CD4-positive, alpha-beta memory T cell (primary cell): ENCODE results near the gene INAVA. TPM values are rescaled to one million over a fixed set of nuclear protein-coding genes. Genes with fewer than 3 reads are reported as not detected.

Source experiments
- CTCF ChIA-PET: fragments of 350-600 bp; sonication (Branson Sonifier 250); formaldehyde crosslinking; loops from one replicate; lab custom pipeline; 2021; ENCODE audit warnings: inconsistent platforms; ENCODE audit not compliant: partially characterized antibody; lab: Charles Lee
- POLR2A ChIA-PET: fragments of 350-600 bp; sonication (Branson Sonifier 250); formaldehyde crosslinking; loops from one replicate; lab custom pipeline; 2021; ENCODE audit not compliant: partially characterized antibody; lab: Charles Lee
- DNase-seq, 5 donors: peaks; one replicate each; pipeline versions ENCODE4 v3.0.0 to v3.0.0-alpha.2; 2020 to 2022; ENCODE audit warnings: mixed read lengths in 1 of 5
- H3K27ac ChIP-seq: one replicate; pipeline ENCODE4 v1.7.0; 2013; ENCODE audit warnings: low read depth, low read length
- H3K27me3 ChIP-seq: 2 replicates; pipeline ENCODE4 v1.7.0; 2013; ENCODE audit warnings: mild to moderate bottlenecking, low read length, moderate library complexity; ENCODE audit not compliant: insufficient read depth
- H3K36me3 ChIP-seq: 2 replicates; pipeline ENCODE4 v1.7.0; 2013; ENCODE audit warnings: mild to moderate bottlenecking, low read length, moderate library complexity; ENCODE audit not compliant: insufficient read depth
- H3K4me1 ChIP-seq: 2 replicates; pipeline ENCODE4 v1.7.0; 2013; ENCODE audit warnings: mild to moderate bottlenecking, low read length, moderate library complexity; ENCODE audit not compliant: insufficient read depth
- H3K4me3 ChIP-seq, 2 donors: one replicate each; pipeline ENCODE4 v1.7.0; 2013; ENCODE audit warnings: low read length in 2 of 2, mild to moderate bottlenecking in 1 of 2
- H3K9me3 ChIP-seq, 2 donors: one replicate each; pipeline ENCODE4 v1.7.0; 2013; ENCODE audit warnings: low read length in 2 of 2, control low read depth in 1 of 2; ENCODE audit not compliant: control insufficient read depth in 1 of 2
- H3K27ac Mint-ChIP-seq, 7 donors: one replicate each; pipeline ENCODE4 v1.8.0; 2020 to 2021; ENCODE audit warnings: mixed read lengths in 7 of 7, mild to moderate bottlenecking in 6 of 7, inconsistent platforms in 3 of 7, moderate library complexity in 3 of 7
- H3K27me3 Mint-ChIP-seq, 2 donors: one replicate each; pipeline ENCODE4 v1.8.0; 2020 to 2021; ENCODE audit warnings: mixed read lengths in 2 of 2
- H3K36me3 Mint-ChIP-seq, 2 donors: one replicate each; pipeline ENCODE4 v1.8.0; 2020 to 2021; ENCODE audit warnings: mixed read lengths in 2 of 2, inconsistent platforms in 1 of 2, mild to moderate bottlenecking in 1 of 2
- H3K4me1 Mint-ChIP-seq, 4 donors: one replicate each; pipeline ENCODE4 v1.8.0; 2020 to 2021; ENCODE audit warnings: mixed read lengths in 4 of 4, mild to moderate bottlenecking in 1 of 4
- H3K4me3 Mint-ChIP-seq, 8 donors: one replicate each; pipeline ENCODE4 v1.8.0; 2020 to 2021; ENCODE audit warnings: mixed read lengths in 8 of 8, mild to moderate bottlenecking in 7 of 8, moderate library complexity in 6 of 8, inconsistent platforms in 3 of 8
- H3K9me3 Mint-ChIP-seq, 8 donors: one replicate each; pipeline ENCODE4 v1.8.0; 2020 to 2021; ENCODE audit warnings: mixed read lengths in 8 of 8, mild to moderate bottlenecking in 5 of 8, inconsistent platforms in 3 of 8, moderate library complexity in 1 of 8
- intact Hi-C: fragments of 100-400 bp; cut with micrococcal nuclease; formaldehyde crosslinking; loops from one replicate; pipeline ENCODE4 v1.15.1; 2023
- polyA plus RNA-seq, 2 donors: library from polyadenylated mRNA; unstranded; fragments of 300-500 nt; fragmentation: Illumina TruSeq; gene quantifications; one replicate each; pipeline ENCODE4 v1.2.3, GENCODE V29; 2021
- total RNA-seq, 2 experiments: library from RNA; stranded (reverse); gene quantifications; one replicate each; pipeline ENCODE4 v1.2.3, GENCODE V29; 2021

Gene INAVA, protein sequence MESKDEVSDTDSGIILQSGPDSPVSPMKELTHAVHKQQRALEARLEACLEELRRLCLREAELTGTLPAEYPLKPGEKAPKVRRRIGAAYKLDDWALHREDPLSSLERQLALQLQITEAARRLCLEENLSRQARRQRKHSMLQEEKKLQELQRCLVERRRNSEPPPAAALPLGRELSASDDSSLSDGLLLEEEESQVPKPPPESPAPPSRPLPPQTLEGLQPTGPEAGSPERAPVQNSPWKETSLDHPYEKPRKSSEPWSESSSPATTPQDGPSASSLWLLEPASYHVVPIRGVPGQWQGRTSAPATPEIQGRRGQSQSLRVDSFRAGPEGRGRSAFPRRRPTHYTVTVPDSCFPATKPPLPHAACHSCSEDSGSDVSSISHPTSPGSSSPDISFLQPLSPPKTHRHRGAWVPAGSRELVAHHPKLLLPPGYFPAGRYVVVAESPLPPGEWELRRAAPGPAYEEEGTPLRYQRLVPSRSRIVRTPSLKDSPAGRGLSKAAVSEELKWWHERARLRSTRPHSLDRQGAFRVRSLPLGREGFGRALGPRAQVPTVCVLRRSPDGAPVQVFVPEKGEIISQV
- under 1 TPM; 0.20 to 0.28 TPM for total RNA-seq
- polyA plus RNA-seq = under 1 TPM in 1 of 2 donors, not detected in 1; 0.70 TPM

DNA sequence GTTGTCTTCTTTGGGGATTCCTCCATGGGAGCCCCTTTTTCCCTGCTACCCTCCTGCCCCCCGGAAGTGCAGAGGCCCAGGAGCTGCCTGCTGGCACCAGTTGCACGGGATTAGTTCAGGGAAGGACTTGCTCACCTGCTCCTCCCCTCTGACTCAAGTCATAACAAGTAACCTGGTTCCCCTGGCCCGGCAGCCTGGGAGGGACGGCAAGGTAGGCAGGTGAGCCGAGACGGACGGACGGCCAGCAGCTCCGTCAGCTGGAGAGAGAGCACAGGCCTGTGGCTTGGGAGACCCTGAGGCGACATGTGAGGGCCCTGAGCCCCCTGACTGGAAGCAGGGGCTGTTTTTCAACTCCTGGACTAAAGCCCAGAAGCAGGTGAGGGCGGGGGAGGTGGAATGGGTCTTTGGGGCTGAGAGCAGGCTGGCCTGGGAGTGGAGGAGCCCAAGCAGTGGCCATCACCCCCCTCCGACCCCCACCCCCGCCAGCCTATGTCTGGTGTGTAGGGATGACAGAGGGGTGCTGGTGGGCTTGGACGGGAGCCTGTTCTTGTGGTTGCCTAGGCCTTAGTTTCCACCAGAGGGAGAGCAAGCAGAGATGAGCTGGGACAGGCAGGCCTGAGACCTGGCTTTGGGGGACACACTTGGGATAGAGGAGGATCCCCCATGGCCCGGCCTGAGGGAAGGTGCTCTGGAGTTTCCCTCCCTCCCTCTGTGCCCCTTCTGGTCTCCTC lies at the start of gene INAVA:
Gene INAVA (plus strand): TSS at position 189 of the 731 bp plus-strand sequence. CDS start 3,501 bp downstream, outside the sequence.
- Histone ChIP-seq H3K27me3 (no peaks in the 10 kb centered on the region), H3K4me1 (peaks cover 22% of the 10 kb centered on the region), H3K9me3 (no peaks in the 10 kb centered on the region), H3K27ac (no peak within 1 kb of the TSS), H3K4me3 (no peak within 1 kb of the TSS), H3K36me3 (no peaks in the 10 kb centered on the region)
- H3K27me3 Mint-ChIP-seq = peaks cover 4 to 8% of the 10 kb centered on the region in 2 donors
- POLR2A ChIA-PET = no interaction called here
- peaks cover 4 to 23% (median 15%) of the 10 kb centered on the region in 4 donors for H3K4me1 Mint-ChIP-seq
- H3K4me3 Mint-ChIP-seq = no peak within 1 kb of the TSS
- H3K36me3 Mint-ChIP-seq = no peaks in the 10 kb centered on the region
- intact Hi-C loops = loop anchor here (10.0 kb wide), 1 partner anchor 70 kb away; no protein-coding TSS in a partner anchor
- no peak for DNase-seq
- H3K27ac Mint-ChIP-seq = no peak within 1 kb of the TSS
- H3K9me3 Mint-ChIP-seq = no peaks in the 10 kb centered on the region
- CTCF ChIA-PET = no interaction called here

DNA sequence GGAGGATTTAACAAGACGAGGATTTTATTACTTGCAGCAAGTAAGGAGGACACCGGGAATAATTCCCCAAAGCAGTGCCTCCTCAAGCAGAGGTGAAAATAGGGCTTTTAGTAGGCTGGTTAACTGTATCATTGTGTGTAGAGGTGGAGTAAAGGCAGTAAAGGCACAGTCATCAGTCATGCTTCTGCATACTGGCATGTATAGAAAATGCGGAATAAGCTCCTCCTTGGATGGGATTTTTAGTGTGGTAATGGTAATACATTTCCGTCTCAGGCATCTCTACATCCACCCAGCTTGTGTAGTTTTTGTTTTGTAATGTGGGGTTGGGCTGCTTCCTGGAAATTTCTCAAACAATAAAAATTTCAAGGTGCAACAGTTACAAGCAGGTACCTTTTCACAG lies 49.3 kb upstream of the INAVA start:
- ChIA-PET CTCF (no interaction called here), POLR2A (no interaction called here)
- no peak overlapping the region for H3K27ac ChIP-seq
- no peak overlapping the region for H3K4me3 ChIP-seq
- no peak overlapping the region for H3K4me3 Mint-ChIP-seq
- intact Hi-C loops = no loop called here
- no peaks in the 10 kb centered on the region for H3K9me3 ChIP-seq
- H3K36me3 ChIP-seq = no peaks in the 10 kb centered on the region
- H3K27ac Mint-ChIP-seq = no peak overlapping the region
- no peaks in the 10 kb centered on the region for H3K4me1 Mint-ChIP-seq
- H3K4me1 ChIP-seq = no peaks in the 10 kb centered on the region
- no peak for DNase-seq
- peaks cover 0 to 1% of the 10 kb centered on the region in 2 donors for H3K27me3 Mint-ChIP-seq
- H3K36me3 Mint-ChIP-seq = peaks cover 9 to 27% of the 10 kb centered on the region in 2 donors
- H3K9me3 Mint-ChIP-seq = no peaks in the 10 kb centered on the region
- H3K27me3 ChIP-seq = no peaks in the 10 kb centered on the region

DNA sequence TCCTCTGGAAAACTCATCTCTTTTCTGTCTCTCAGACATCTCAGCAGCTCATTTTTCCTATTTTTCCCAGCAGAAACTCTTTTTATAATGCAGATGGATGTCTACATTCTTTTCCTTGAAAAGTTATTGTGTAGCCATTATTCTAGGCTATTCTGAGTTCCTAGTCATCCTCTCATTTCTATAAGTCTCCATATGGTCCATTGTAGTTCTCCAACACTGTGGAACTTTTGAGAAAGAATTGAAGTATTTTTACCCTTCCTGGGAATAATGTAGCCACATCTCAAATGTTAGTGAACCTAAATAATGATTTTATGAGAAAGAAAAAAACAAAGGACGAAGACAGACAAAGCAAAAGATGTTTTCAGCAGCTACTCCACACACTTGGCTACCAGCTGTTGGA lies 48.3 kb upstream of the INAVA start:
- Mint-ChIP-seq H3K27ac (no peak overlapping the region), H3K36me3 (peaks cover 12 to 28% of the 10 kb centered on the region in 2 donors), H3K4me3 (no peak overlapping the region), H3K4me1 (no peaks in the 10 kb centered on the region), H3K27me3 (peaks cover 0 to 1% of the 10 kb centered on the region in 2 donors), H3K9me3 (no peaks in the 10 kb centered on the region)
- no peak overlapping the region for H3K4me3 ChIP-seq
- H3K36me3 ChIP-seq = no peaks in the 10 kb centered on the region
- ChIA-PET POLR2A (no interaction called here), CTCF (no interaction called here)
- no peaks in the 10 kb centered on the region for H3K27me3 ChIP-seq
- intact Hi-C loops = no loop called here
- no peak overlapping the region for H3K27ac ChIP-seq
- no peaks in the 10 kb centered on the region for H3K9me3 ChIP-seq
- no peak for DNase-seq
- H3K4me1 ChIP-seq = no peaks in the 10 kb centered on the region

DNA sequence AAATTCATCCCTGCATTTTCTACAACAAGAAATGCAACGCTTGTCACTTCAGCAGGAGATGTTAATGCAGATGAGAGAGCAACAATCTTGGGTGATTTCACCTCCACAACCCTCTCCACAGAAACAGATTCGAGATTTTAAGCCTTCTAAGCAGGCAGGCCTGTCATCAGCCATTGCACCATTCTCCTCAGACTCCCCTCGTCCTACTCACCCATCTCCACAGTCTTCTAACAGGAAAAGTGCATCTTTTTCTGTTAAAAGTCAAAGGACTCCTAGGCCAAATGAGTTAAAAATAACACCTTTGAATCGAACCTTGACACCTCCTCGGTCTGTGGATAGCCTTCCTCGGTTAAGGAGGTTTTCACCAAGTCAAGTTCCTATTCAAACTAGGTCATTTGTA lies 45.3 kb upstream of the INAVA start:
- DNase-seq = no peak
- intact Hi-C loops = no loop called here
- Histone ChIP-seq H3K4me3 (no peak overlapping the region), H3K36me3 (no peaks in the 10 kb centered on the region), H3K4me1 (no peaks in the 10 kb centered on the region), H3K9me3 (no peaks in the 10 kb centered on the region), H3K27me3 (no peaks in the 10 kb centered on the region), H3K27ac (no peak overlapping the region)
- no peak overlapping the region for H3K4me3 Mint-ChIP-seq
- CTCF ChIA-PET = no interaction called here
- no peaks in the 10 kb centered on the region for H3K9me3 Mint-ChIP-seq
- peaks cover 0 to 5% (median 4%) of the 10 kb centered on the region in 4 donors for H3K4me1 Mint-ChIP-seq
- H3K27me3 Mint-ChIP-seq = no peaks in the 10 kb centered on the region
- H3K36me3 Mint-ChIP-seq = peaks cover 10 to 31% of the 10 kb centered on the region in 2 donors
- no peak overlapping the region for H3K27ac Mint-ChIP-seq
- POLR2A ChIA-PET = no interaction called here

DNA sequence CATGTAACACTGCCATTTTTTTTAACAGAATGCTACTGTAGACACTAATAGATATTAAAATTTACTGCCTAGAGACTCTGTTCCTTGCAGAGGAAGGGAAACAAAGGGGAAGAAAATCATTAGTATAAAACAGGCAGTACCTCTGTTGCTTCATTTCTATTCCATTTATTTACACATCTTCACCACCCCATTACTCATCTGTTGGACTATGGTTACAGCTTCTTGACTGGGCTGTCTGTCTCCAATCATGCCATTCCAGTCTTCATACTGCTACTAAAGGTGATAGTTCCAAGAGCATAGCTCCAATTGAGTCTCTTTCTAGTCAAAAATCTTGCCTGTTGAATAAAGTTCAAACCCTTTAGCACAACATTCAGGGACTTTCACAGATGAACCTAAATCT lies 44.1 kb upstream of the INAVA start:
- Mint-ChIP-seq H3K4me1 (peaks cover 0 to 5% (median 4%) of the 10 kb centered on the region in 4 donors), H3K27ac (no peak overlapping the region), H3K9me3 (no peaks in the 10 kb centered on the region), H3K4me3 (no peak overlapping the region), H3K27me3 (no peaks in the 10 kb centered on the region), H3K36me3 (peaks cover 10 to 31% of the 10 kb centered on the region in 2 donors)
- H3K4me3 ChIP-seq = no peak overlapping the region
- H3K36me3 ChIP-seq = no peaks in the 10 kb centered on the region
- no peaks in the 10 kb centered on the region for H3K9me3 ChIP-seq
- POLR2A ChIA-PET = interaction anchor here (1.5 kb wide), 1 partner anchor 9 kb away, joined by 5 read pairs; no protein-coding TSS in a partner anchor
- no peak overlapping the region for H3K27ac ChIP-seq
- no peaks in the 10 kb centered on the region for H3K4me1 ChIP-seq
- CTCF ChIA-PET = no interaction called here
- intact Hi-C loops = no loop called here
- DNase-seq = no peak
- H3K27me3 ChIP-seq = no peaks in the 10 kb centered on the region

DNA sequence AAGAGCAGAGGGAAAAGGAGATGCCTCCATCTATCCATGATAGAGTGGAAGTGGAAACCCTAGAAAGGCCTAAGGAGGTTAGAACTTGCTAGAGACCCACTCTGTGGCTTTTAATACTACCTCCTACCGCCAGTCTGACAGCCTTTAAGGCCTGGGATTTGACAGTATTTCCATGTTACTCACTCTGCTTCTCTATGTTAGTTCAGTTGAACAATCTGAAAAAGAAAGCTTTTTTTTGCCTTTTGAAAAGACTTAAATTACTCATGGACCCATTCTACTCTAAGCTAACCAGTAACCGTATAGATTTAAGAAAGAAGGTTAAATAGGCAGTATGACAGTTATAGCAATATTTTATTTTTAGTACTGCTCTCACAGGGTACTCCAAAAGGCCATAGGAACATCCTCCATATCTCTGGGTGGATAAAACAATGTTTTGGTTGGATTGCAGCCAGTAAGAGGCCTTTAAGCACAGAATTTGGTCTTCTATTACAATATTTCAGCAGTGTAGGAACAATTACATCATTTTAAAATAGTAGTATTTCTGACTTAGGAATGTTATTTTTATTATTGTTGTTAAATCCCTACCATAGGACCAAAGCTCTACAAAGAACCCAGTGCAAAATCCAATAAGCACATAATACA lies 37.9 kb upstream of the INAVA start:
- H3K27ac Mint-ChIP-seq = peak overlapping the region in 1 of 7 donors; percentile 1
- no peaks in the 10 kb centered on the region for H3K9me3 Mint-ChIP-seq
- H3K4me3 ChIP-seq = no peak overlapping the region
- peaks cover 3 to 11% of the 10 kb centered on the region in 2 donors for H3K36me3 Mint-ChIP-seq
- H3K27me3 Mint-ChIP-seq = no peaks in the 10 kb centered on the region
- CTCF ChIA-PET = interaction anchor here (1.3 kb wide), 1 partner anchor 13 kb away, joined by 4 read pairs; no protein-coding TSS in a partner anchor
- peaks cover 2% of the 10 kb centered on the region for H3K4me1 ChIP-seq
- no peaks in the 10 kb centered on the region for H3K27me3 ChIP-seq
- no peak overlapping the region for H3K27ac ChIP-seq
- intact Hi-C loops = no loop called here
- H3K4me1 Mint-ChIP-seq = peaks cover 3 to 12% (median 6%) of the 10 kb centered on the region in 4 donors
- H3K4me3 Mint-ChIP-seq = no peak overlapping the region
- no peaks in the 10 kb centered on the region for H3K9me3 ChIP-seq
- POLR2A ChIA-PET = interaction anchor here (1.1 to 1.3 kb wide), 2 partner anchors 16 to 22 kb away, joined by 3 read pairs; partner anchors contain the start of gene GPR25
- H3K36me3 ChIP-seq = no peaks in the 10 kb centered on the region
- DNase-seq = no peak
